GM18909 (cell line): ENCODE data around the gene ZNF433.
A peak's percentile ranks its signal among the peaks of the same experiment; 100 is the strongest.
"Not testable (repeated sequence)": the region's sequence is repeated elsewhere in the genome, so short reads cannot be mapped to it uniquely, and the experiment has no call there.

ENCODE experiments used
- ATAC-seq: cut with Tn5 transposase; IDR thresholded peaks from one replicate; pipeline ENCODE4 v1.9.1; 2021; ENCODE audit warnings: mild to moderate bottlenecking; ENCODE audit not compliant: unreplicated experiment, poor library complexity

Gene ZNF433

DNA sequence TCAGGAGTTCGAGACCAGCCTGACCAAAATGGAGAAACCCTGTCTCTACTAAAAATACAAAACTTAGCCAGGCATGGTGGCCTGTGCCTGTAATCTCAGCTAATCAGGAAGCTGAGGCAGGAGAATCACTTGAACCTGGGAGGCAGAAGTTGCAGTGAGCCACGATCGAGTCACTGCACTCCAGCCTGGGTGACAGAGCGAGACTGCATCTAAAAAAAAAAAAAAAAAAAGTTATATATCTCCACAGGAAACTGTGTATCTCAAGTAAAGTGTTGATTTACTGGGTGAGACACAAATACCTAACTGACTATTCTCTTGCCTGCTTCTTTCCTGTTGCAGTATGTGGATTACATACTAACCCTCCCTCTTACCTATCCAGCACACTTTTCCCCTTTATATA is 43.6 kb downstream of the ZNF433 start:
- not testable (repeated sequence) for ATAC-seq

DNA sequence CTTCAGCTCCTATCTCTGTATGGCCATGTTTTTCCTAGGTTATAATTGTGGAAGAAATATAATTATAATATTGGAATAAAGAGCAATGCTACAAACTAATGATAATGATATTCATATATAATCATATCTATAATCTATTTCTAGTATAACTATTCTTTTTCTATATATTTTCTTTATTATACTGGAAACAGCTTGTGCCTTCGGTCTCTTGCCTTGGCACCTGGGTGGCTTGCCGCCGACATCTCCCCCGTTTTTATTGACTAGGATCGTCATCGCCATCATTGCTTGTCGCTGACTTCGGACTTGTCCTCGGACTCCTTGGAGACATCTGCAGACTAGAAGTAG is 46.4 kb downstream of the ZNF433 start:
- no peak for ATAC-seq

DNA sequence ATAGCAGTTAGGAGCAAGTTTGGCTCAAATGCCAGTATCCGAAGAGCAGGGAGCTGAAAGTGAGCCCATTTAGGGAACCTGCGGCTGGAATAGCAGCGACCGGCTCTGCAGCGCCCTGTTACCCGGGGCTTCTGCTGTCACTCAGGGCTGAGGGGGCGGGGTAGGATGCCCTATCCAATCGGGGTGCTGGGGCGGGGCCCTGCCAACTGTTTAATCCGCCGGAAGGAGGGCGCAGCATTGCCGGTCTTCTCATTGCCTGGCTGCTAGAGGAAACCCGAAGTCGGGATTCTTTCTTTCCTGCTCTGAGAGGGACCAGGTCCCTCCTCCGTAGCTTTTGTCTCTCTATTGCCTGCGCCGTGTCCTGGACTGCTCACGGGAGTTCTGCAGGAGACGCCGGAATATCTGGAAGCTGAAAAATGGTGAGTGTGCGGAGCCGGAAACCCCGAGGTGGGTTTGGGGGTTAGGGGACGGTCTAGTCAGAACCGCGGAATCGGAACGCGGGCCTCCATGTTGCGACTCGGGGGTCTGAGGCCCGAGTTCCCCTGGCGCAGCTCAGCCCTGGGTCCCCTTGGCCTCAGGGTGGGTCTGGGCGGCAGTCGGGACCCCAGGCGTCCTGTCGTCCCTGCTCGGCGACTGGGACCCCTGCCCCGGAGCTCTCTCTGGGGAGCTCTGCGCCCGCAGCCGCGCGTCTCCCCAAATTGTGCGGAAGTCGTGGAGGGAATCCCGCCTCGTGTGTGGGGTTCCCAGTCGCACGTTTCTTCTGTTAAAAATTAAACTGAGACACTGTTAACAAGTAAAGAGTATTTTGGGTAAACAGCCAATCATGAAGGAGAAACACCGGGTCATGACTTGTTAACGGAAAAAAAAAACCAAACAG is 47.8 kb downstream of the ZNF433 start:
- peak; percentile 77 for ATAC-seq

DNA sequence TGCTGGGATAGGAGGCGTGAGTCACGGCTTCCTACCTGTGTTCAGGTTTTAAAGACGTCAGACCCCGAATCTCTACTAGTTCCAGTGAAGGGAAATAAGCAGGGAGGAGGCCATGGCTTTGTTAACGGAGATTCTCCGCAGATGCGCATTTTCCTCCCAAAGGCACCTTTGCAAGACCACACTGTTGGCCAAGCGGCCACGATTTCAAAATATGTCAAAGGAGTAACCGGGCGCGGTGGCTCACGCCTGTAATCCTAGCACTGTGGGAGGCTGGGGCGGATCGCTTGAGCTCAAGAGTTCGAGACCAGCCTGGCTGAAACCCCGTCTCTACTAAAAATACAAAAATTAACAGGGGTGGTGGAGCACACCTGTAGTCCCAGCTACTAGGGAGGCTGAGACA is 48.7 kb downstream of the ZNF433 start:
- no peak for ATAC-seq

DNA sequence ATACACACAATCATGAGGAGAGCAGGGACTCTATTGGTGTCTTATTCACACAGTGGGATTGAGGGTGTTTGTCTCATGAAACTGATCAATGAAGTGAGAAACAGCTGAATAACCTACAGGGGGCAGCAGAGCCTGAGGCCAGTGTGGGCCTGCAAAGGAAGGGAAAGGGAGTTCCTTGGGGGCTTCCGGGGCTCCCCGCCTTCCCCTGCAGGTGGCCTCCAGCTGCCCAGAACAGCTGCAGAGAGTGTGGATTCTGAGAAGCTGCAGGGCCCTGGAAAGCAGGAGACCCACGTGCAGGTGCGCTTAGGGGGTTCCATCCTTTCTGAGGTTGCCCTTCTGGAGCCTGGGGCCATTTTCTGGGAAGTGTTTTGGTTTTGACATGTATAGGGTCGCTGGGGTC is 50.5 kb downstream of the ZNF433 start:
- no peak for ATAC-seq

DNA sequence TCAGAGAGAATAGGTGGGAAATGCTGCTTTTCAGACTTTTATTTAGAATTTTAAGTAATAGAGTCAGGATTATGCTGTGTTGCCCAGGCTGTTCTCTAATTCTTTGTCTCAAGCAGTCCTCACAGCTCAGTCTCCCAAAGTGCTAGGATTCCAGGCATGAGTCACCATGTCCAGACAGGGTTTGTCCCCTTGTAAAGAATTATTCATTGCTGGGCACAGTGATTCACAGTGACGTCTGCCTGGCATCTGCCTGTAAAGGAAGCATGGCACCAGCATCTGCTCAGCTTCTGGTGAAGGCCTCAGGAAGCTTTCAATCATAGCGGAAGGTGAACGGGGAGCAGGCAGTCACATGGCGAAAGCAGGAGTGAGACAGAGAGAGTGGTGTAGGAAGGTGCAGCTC is 53.0 kb downstream of the ZNF433 start:
- no peak for ATAC-seq

DNA sequence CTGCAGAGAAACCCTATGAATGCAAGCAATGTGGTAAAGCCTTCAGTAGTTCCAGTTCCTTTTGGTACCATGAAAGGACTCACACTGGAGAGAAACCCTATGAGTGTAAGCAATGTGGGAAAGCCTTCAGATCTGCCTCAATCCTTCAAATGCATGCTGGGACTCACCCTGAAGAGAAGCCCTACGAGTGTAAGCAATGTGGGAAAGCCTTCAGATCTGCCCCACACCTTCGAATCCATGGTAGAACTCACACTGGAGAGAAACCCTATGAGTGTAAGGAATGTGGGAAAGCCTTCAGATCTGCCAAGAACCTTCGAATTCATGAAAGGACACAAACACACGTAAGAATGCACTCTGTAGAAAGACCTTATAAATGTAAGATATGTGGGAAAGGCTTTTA is 56.0 kb downstream of the ZNF433 start:
- ATAC-seq, result no peak

DNA sequence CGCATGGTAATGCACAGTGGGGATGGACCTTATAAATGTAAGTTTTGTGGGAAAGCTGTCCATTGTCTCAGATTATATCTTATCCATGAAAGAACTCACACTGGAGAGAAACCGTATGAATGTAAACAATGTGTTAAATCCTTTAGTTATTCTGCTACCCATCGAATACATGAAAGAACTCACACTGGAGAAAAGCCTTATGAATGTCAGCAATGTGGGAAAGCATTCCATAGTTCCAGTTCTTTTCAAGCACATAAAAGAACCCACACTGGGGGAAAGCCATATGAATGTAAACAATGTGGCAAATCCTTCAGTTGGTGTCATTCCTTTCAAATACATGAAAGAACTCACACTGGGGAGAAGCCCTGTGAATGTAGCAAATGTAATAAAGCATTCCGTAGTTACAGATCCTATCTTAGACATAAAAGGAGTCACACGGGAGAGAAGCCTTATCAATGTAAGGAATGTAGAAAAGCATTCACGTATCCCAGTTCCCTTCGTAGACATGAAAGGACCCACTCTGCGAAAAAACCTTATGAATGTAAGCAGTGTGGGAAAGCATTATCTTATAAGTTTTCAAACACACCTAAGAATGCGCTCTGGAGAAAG is 56.9 kb downstream of the ZNF433 start:
- ATAC-seq, result no peak

DNA sequence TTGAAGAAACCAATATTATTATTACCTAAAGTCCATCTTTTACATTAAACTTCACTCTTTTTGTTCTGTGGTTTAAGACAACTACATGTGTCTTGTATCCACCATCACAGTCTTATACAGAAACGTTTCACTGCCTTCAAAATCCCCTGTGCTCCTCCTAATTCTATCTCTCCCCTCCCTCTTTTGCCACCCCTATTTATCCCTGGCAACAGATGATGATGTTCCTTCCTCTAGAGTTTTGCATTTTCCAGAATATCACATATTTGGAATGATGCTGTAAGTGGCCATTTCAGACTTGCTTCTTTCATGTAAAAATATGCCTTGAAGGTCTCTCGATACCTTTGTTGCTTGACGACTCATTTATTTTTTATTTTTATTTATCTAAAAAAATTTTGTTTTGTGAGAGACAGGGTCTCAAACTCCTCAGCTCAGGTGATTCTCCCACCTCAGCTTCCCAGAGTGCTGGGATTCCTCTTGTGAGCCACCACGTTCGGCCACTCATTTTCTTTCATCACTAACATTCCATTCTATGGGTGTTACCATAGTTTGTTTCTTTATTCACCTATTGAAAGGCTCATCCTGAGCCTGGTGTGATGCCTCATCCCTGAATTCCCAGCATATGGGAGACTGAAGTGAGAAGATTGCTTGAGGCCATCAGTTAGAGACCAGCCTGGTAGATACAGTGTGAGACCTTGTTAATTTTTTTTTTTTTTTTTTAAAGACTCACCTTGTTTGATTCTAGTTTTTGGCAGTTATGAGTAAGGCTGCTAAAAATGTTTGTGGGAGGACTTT is 62.3 kb downstream of the ZNF433 start:
- no peak for ATAC-seq

DNA sequence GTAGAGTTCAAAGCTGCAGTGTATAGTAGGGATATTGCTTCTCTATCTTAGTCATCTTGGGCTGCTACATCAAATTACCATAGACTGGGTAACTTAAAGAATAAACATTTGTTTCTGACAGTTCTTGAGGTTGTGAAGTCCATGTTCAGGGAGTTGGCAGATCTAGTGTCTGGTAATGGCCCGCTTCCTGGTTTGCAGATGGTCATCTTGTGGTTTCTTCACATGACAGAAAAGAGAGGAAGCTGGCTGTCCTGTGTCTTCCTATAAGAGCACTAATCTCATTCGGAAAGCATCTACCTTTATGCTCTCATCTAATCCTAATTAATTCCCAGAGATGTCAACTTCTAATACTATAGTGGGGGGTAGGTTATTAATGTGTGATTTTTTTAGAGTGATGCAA is 64.4 kb downstream of the ZNF433 start:
- ATAC-seq, result no peak

DNA sequence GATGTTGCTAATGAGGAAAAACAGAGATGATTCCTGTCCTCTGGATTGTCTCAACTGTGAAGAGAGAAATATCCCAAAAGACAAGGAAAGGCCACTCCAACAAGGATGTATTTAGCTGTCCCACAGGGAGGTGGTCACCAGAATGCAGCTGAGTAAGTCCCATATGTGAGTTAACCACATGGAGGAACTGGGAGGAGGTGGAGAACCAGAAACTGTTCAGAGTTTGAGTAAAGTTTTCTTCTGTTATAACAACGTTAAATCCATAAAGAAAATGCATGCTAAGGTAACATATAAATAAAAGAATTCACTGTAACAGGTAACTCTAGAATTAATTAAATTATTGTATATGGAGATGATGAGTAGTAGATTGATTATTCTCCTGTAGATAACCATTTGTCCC is 65.3 kb downstream of the ZNF433 start:
- no peak for ATAC-seq

DNA sequence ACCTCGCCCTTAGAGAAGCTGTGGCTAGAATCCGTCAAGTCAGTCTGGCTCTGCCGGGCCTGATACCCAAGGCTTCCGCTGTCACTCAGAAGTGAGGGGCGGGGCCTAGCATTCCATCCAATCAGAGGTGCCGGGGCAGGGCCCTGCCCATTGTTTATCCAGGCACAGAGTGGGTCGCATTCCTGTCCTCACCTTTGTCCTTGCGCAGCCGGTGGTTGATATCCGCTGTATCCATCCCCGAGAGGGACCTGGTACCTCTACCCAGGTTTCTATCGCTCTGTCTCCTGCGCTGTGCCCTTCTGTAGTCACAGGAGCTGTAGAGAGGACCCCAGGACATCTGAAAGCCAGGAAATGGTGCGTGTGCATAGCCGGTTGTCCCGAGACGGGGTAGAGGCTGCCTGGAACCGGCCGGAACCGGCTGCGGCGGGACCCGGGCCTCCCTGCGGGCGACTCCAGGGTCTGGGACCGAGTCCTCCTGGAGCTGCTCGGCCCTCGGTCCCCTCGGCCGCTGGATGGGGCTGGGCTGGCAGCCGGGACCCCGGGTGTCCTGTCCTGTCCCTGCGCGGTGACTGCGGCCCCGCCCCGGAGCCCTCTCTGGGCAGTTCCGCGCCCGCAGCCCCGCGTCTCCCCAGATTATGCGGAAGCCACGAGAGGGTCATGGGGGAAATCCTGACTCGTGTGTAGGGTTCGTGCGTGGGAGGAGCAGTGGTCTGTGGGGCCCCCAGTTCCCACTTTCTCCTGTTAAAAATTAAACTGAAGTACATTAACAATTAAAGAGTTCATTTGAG is 70.4 kb downstream of the ZNF433 start, which contains the start of gene ZNF763:
Gene ZNF763 (plus strand): TSS at position 183 of the 788 bp plus-strand sequence. CDS start 169 bp downstream, at position 352.
- ATAC-seq, result peak; percentile 89
